CD4-positive, alpha-beta T cell treated with Interleukin-6 at 100 ng/mL for 8 hours (primary cell): ENCODE data around the gene SYMPK.
"Not testable (repeated sequence)": the region's sequence is repeated elsewhere in the genome, so short reads cannot be mapped to it uniquely, and the experiment has no call there.

Experiments
- DNase-seq: peaks from one replicate; pipeline ENCODE4 v3.0.0-alpha.2; 2020; ENCODE audit warnings: mixed read lengths, low spot score

SYMPK gene

DNA sequence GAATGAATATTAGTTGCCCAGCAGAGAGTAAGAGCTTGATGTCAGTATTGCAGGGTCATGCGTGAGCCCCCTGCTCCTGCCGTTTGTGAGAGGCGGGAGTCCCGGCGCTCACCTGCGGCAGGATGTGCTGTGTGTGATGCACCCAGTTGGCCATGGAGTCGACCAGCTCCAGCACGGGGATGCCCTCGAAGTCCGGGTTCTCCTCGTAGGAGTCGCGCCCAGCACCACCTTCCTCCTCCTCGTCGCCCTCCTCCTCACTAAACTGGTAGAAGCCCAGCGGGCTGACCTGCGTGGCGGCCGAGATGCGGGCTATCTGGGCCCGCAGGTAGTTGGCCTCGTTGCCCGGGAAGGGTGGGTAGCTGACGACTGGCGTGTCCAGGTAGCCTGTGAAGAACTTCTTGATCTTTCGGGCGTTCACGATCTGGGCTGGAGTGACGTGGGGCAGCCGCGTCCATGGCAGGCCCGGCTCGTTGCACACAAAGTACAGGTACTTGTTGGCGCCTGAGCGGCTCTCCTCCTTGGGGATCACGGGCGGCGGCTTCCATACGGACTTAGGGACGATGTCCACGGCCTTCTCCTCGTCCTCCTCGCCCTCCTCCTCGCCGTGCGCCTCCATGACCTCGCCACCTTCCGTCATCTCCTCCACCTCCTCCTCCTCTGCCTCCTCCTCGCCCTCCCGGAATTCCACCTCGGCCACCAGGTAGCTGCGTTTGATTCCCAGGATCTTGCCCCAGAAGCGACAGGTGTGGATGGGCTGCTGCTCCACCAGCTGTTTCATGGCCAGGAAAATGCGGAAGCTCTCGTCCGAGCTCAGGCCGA is 58.6 kb downstream of the SYMPK start:
- DNase-seq: no peak

- no peak for DNase-seq
These were observed 61.3 kb downstream of the SYMPK start for GRCh38 chr19:45801603-45802175.

GRCh38 chr19:45800070-45800553 is 62.8 kb downstream of the SYMPK start:
- no peak for DNase-seq

DNA sequence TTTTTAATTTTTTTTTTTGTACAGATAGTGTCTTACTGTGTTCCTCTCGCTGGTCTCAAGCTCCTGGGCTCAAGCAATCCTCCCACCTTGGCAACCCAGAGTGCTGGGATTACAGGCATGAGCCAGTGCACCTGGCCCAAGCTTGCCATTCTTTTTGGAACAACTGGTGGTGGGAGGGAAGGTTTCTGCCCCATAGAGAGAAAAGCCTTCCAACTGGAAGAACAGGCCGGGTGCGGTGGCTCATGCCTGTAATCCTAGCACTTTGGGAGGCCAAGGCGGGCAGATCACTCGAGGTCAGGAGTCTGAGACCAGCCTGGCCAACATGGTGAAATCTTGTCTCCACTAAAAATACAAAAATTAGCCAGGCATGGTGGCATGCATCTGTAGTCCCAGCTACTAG is 63.4 kb downstream of the SYMPK start:
- DNase-seq: not testable (repeated sequence)

- peak; percentile 46 for DNase-seq
These were observed 63.9 kb downstream of the SYMPK start for GRCh38 chr19:45798995-45799517.

- DNase-seq: no peak
These were observed 68.3 kb downstream of the SYMPK start for GRCh38 chr19:45794627-45795026.

- no peak for DNase-seq
These were observed 69.1 kb downstream of the SYMPK start for GRCh38 chr19:45793876-45794275.

DNA sequence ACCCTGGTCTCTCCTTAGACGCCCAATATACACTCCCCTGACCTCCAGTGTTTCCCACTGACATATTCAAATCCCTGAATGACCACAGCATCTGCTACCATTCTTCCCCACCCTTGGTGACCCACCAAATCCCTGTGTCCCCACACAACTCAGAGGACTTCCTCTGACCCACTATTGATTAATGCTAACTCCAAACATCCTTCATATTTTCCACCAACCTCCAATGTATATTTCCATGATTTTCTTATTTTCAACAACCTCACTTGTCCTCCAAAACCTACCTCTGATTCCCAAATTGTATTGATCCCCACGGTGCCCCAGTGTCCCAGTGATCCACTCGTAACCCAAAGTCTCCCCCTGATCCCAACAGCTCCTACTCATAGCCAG is 69.8 kb downstream of the SYMPK start:
- DNase-seq: no peak

DNA sequence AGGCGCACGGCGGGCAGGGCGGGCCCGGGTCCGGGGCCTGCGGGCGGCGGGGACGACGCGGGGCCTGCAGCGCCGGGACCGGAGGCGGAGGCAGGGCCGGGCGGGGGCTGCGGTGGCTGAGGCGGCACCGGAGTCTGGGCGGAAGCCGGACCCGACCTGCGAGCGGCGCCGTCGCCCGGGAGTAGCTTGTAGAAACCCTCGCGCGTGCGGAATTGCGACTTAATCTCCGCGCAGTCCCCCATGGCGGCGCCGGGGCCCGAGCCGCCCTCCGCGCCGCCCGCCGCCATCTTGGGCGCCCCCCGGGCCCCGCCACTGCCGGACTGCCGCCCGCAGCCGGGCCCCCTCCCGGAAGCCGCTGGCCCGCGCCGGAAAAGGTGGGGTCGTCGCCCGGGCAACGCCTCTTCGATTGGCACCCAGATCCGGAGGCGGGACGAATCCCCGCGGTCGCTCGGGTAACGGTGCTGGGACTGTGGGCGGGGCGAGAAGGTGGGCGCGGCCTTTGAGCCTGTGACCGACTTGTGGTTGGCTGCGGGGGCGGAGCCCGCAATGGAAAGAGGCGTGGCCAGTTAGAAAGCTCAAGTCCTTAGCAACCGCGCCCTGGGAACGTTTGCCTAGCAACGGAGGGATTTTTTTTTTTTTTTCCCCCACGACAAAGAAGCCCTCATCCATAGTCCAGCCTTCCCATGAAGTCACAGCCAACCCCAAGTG is 70.3 kb downstream of the SYMPK start, which contains the start of gene DMWD:
Gene DMWD (minus strand): TSS at position 376 of the 708 bp plus-strand sequence. CDS start 89 bp downstream, at position 287.
- DNase-seq: peak; percentile 98

DNA sequence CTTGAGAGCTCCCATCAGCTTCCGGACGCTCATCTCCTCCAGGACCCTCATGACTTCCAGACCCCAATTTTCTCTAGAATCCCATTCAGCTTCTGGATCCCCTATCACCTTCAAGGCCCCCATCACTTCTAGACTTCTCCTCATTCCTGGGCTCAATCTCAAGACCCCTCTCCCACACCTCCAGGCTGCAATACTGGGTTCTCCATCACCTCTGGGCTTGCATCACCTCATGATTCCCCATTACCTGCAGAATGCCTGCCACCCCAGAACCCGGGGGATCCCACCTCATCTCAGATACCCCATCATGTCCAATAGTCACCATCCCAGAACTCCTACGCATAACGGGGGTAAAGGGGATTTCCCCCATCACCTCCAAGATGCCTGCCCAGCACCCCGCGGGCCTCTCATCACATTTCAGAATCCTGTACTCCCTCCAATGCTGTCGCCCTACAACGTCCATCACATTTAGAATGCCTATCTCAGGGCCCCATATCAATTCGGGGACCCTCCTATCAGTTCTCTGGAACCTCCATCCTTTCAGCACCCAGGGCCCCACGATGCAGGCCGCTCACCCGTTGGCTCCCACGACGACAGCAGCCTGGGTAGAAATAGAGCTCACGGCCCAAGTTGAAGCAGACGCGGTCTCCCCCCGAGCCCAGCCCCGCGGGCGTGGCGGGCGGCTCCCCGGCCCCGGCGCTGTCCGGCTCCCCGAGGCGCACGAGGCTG is 71.0 kb downstream of the SYMPK start:
- DNase-seq: no peak

DNA sequence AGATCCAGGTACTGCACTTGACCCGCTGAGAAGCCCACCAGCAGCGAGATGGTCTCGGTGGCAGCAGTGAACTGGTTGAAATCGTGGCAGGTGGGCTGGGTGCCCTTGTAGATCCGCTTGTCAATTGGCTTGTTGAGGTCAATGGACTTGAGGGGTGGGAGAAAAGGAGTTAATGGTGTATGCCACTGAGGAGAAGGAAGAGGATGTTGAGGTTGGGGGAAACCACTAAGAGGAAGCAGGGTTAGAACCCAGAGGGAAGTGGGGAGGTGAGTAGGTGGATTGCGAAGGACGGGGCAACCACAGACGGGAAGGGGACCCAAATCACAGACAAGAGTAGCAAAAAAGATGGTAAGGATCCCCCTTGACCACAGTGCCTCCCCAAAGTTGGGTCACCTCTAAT is 72.0 kb downstream of the SYMPK start:
- peak; percentile 53 for DNase-seq

DNA sequence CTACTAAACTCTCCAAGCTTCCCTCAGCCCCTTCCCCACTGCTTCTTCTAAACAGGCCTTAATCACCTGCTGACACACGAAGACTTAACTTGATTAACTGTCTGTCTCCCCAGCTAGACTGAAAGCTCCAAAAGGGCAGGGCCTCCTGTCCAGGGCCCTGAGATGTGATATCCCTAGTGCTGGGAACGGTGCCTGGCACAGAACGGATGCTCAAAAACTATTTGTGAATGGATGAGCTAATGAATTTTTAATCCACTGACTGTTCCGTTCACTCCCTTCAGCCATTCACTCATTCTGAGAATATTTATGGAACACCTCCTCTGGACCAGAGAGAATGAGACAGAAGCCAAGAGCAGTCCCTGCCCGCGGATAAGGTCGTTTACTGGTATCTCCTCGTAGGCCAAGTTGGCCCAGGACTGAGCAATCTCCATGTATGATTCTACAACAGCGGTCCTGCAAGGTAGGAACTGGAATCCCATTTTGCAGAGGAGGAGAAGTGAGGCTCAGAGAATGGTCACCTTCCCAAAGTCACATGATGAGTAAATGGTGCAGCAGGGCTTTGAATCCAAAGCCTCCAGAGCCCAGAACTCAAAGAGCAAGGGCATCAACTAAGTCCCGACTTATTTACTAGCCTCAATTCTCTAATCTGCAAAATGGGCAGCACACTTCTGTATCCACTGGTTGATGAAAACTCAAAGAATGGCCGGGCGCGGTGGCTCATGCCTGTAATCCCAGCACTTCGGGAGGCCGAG is 73.7 kb downstream of the SYMPK start:
- DNase-seq: no peak

- DNase-seq: no peak
These were observed 76.4 kb downstream of the SYMPK start for GRCh38 chr19:45786533-45786894.

- DNase-seq: no peak
These were observed 77.0 kb downstream of the SYMPK start for GRCh38 chr19:45785781-45786532.

DNA sequence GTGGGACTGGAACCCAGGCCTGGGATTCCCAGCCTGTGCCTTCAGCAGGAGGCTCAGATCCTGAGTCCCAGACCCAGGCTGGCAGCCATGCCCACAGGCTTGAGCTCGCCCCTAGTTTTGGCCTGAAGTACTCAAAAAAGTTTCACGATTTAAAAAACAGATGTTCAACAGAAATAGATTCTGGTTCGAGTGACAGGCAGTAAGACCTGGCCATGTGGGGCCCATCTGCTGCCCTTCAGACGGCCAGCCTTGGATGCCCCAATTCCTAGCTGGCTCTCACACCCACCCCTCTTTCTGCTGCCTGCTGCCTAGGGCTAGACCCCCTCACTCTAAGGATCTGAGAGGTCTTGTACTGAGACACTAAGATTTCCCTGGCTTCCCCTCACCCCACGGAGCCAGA is 77.8 kb downstream of the SYMPK start:
- no peak for DNase-seq

- DNase-seq: no peak
These were observed 78.9 kb downstream of the SYMPK start for GRCh38 chr19:45784096-45784495.

DNA sequence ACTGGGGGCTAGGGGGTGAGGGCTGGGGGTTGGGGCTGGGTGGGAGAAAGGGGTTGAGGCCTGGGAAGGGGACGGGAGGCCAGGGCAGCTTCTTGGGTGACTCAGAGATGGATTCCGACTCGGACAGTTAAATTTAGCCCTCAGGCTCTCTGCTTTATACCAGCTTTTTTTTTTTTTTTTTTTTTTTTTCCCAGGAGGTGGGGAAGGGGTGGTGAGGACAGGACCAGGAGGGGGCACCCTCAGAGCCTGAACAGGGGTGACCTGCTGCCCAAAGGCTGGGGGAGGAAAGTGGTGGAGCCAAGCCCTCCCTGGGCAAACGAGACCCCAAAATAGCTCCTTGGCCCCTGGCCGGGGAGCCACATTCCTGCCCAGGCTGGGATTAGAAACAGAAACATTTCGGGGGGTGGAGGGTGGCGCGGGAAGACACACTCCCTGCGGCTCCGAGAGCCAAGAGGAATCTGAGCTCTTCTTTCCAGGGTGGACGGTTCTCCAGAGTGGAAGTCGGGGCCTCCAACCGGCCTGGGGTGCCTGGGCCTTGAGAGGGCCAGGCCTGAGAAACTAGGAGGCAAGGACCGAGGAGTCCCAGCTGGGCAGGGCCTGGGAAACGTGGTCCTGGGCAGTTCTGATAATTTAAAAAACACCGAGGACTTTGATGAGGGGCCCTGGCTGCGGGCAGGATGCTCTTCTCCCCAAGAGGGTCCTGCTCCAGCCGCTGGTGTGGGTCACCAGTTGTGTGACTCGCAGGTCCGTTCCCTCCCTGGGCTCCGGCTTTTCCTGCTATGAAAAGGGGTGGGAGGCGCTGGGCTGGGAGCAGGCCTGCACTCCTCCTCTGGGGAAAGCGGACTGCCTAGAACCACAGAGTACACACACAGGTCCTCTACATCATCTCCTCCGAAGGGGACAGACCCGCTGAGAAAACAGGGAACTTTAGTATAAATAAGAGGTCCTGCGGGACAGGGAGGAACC is 79.8 kb downstream of the SYMPK start:
- no peak for DNase-seq

DNA sequence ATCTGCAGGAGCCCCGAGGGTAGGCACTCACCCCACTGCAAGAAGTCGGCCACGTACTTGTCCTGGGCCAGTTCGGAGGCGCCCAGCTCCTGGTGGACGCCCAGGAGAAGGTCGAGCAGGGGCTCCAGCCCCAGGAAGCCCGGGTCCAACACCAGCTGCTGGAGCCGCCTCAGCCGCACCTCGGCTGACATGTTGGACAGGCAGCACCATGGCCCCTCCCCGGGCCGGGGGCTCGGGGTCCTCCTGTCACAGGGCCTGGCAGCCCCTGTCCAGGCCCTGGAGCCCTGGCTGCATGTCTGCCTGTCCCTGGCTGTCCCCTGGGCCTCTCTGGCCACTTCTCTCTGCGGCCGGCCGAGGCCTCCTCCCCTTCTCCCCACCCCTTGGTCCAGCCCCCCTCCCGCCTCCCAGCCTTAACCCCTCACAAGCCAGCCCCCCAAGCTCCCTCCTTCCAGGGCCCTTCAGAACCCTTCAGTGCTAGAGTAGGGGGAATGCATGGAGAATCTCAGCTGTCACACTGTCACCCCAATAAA is 80.7 kb downstream of the SYMPK start, which contains the start of gene DMPK:
Gene DMPK (minus strand): TSS at position 329 of the 530 bp plus-strand sequence. CDS start 138 bp downstream, at position 191.
- no peak for DNase-seq
